Measurements from ENCODE around the gene NCBP2L. TPM values are rescaled to one million over a fixed set of nuclear protein-coding genes. Genes with fewer than 3 reads are reported as not detected.

Gene NCBP2L
- total and polyA plus RNA-seq, 2 experiments from 2014 or later = not detected

DNA sequence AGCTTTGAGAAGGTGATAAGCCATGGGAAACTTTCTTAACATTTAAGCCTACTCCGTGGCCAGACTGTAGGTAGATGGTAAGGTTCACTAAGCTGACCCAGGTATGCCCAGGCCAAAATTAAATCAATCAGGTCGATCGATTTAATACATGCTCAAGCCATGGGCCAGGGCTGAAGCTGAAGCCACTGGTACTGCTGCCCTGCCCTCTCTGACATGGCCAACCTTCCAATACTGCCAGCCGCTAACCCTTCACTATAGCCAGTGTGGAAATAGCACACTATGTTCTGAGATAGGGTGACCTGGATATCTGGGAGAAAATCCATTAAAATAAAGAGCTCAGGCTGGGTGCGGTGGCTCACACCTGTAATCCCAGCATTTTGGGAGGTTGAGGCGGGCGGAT, 33.5 kb upstream of the NCBP2L start:
- Histone ChIP-seq H3K79me2 (replicated peaks; ENCODE audit: insufficient read depth) (no peaks in the 10 kb centered on the region), H3F3A (replicated peaks; ENCODE audit: low read depth) (no peaks in the 10 kb centered on the region), H3K27ac (ENCODE audit: low read depth) (no peak overlapping the region), H3K27me3 (ENCODE audit: insufficient read depth) (no peaks in the 10 kb centered on the region), H3K4me1 (ENCODE audit: insufficient read depth) (peaks cover 8% of the 10 kb centered on the region; the same call in 1 of the 2 replicates), H3K36me3 (ENCODE audit: insufficient read depth) (no peaks in the 10 kb centered on the region), H3K4me3 (no peak overlapping the region), H3K4me2 (no peak overlapping the region), H4K20me1 (replicated peaks; ENCODE audit: insufficient read depth) (no peaks in the 10 kb centered on the region), H2AFZ (no peak overlapping the region), H3K9me2 (ENCODE audit: insufficient read depth) (no peaks in the 10 kb centered on the region)
- TF ChIP-seq, protein P1, sequence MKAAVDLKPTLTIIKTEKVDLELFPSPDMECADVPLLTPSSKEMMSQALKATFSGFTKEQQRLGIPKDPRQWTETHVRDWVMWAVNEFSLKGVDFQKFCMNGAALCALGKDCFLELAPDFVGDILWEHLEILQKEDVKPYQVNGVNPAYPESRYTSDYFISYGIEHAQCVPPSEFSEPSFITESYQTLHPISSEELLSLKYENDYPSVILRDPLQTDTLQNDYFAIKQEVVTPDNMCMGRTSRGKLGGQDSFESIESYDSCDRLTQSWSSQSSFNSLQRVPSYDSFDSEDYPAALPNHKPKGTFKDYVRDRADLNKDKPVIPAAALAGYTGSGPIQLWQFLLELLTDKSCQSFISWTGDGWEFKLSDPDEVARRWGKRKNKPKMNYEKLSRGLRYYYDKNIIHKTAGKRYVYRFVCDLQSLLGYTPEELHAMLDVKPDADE (IDR thresholded peaks at IDR 0.05) = no peak
- TF ChIP-seq JUNB (IDR thresholded peaks at IDR 0.05; ENCODE audit: unreplicated experiment) = no peak
- H3K9me3 Mint-ChIP-seq = no peaks in the 10 kb centered on the region
- H3K36me3 Mint-ChIP-seq (ENCODE audit: low read depth) = no peaks in the 10 kb centered on the region
- peaks cover 15% of the 10 kb centered on the region for H3K4me1 Mint-ChIP-seq
- H3K4me3 Mint-ChIP-seq = no peak overlapping the region
- H3K27me3 Mint-ChIP-seq (ENCODE audit: insufficient read depth, low read depth, poor library complexity) = peaks cover 6% of the 10 kb centered on the region
- no peak for DNase-seq (ENCODE audit: low spot score)
- ATAC-seq = no peak
- H3K27ac Mint-ChIP-seq = no peak overlapping the region

DNA sequence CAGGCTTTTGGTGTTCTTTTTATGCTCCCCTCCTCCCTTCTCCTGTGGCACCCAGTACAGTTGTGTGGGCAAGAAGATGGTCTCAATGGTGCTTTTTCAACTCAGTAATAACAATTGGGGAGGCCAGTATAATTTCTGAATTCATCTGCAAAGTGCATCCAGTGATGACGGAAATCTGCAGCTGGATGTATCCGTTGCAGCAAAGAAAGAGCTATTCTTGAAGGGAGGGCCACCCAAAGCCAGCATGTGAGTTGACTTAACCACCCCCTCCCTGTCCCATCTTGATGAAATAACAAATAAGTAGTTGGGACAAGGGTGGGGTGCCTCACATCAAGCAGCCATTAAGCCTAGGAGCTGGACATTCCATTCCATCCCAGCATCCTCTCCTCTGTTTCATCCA, 32.7 kb upstream of the NCBP2L start:
- H3K4me2 ChIP-seq = no peak overlapping the region
- Mint-ChIP-seq H3K27ac (no peak overlapping the region), H3K27me3 (ENCODE audit: insufficient read depth, low read depth, poor library complexity) (peaks cover 7% of the 10 kb centered on the region), H3K4me1 (peaks cover 16% of the 10 kb centered on the region), H3K9me3 (no peaks in the 10 kb centered on the region), H3K36me3 (ENCODE audit: low read depth) (no peaks in the 10 kb centered on the region), H3K4me3 (no peak overlapping the region)
- ATAC-seq (no peak), DNase-seq (ENCODE audit: low spot score) (no peak)
- H3K27ac ChIP-seq (ENCODE audit: low read depth) = no peak overlapping the region
- no peak overlapping the region for H3K4me3 ChIP-seq
- H3K4me1 ChIP-seq (ENCODE audit: insufficient read depth) = peaks cover 8% of the 10 kb centered on the region; the same call in 1 of the 2 replicates
- H2AFZ ChIP-seq = no peak overlapping the region
- no peaks in the 10 kb centered on the region for H4K20me1 ChIP-seq (replicated peaks; ENCODE audit: insufficient read depth)
- H3K79me2 ChIP-seq (replicated peaks; ENCODE audit: insufficient read depth) = no peaks in the 10 kb centered on the region
- no peaks in the 10 kb centered on the region for H3K36me3 ChIP-seq (ENCODE audit: insufficient read depth)
- H3F3A ChIP-seq (replicated peaks; ENCODE audit: low read depth) = no peaks in the 10 kb centered on the region
- H3K9me2 ChIP-seq (ENCODE audit: insufficient read depth) = no peaks in the 10 kb centered on the region
- no peaks in the 10 kb centered on the region for H3K27me3 ChIP-seq (ENCODE audit: insufficient read depth)
- TF ChIP-seq JUNB (IDR thresholded peaks at IDR 0.05; ENCODE audit: unreplicated experiment) (no peak), ZNF331 (CRISPR knock-in tag; IDR thresholded peaks at IDR 0.05; ENCODE audit: low read depth) (no peak), EZH2 (IDR thresholded peaks at IDR 0.05; ENCODE audit: low read depth, unreplicated experiment) (no peak), ZNF114 (CRISPR knock-in tag; IDR thresholded peaks at IDR 0.05) (no peak), EZH2phosphoT487 (IDR thresholded peaks at IDR 0.05; ENCODE audit: unreplicated experiment) (no peak), POLR2AphosphoS5 (IDR thresholded peaks at IDR 0.05; ENCODE audit: low read depth) (no peak), NANOG (IDR thresholded peaks at IDR 0.05; ENCODE audit: borderline replicate concordance) (no peak), STAT1 (IDR thresholded peaks at IDR 0.05; ENCODE audit: unreplicated experiment) (no peak), CREB1 (CRISPR knock-in tag; IDR thresholded peaks at IDR 0.05; ENCODE audit: low read depth) (no peak)
- TF ChIP-seq, protein P2, sequence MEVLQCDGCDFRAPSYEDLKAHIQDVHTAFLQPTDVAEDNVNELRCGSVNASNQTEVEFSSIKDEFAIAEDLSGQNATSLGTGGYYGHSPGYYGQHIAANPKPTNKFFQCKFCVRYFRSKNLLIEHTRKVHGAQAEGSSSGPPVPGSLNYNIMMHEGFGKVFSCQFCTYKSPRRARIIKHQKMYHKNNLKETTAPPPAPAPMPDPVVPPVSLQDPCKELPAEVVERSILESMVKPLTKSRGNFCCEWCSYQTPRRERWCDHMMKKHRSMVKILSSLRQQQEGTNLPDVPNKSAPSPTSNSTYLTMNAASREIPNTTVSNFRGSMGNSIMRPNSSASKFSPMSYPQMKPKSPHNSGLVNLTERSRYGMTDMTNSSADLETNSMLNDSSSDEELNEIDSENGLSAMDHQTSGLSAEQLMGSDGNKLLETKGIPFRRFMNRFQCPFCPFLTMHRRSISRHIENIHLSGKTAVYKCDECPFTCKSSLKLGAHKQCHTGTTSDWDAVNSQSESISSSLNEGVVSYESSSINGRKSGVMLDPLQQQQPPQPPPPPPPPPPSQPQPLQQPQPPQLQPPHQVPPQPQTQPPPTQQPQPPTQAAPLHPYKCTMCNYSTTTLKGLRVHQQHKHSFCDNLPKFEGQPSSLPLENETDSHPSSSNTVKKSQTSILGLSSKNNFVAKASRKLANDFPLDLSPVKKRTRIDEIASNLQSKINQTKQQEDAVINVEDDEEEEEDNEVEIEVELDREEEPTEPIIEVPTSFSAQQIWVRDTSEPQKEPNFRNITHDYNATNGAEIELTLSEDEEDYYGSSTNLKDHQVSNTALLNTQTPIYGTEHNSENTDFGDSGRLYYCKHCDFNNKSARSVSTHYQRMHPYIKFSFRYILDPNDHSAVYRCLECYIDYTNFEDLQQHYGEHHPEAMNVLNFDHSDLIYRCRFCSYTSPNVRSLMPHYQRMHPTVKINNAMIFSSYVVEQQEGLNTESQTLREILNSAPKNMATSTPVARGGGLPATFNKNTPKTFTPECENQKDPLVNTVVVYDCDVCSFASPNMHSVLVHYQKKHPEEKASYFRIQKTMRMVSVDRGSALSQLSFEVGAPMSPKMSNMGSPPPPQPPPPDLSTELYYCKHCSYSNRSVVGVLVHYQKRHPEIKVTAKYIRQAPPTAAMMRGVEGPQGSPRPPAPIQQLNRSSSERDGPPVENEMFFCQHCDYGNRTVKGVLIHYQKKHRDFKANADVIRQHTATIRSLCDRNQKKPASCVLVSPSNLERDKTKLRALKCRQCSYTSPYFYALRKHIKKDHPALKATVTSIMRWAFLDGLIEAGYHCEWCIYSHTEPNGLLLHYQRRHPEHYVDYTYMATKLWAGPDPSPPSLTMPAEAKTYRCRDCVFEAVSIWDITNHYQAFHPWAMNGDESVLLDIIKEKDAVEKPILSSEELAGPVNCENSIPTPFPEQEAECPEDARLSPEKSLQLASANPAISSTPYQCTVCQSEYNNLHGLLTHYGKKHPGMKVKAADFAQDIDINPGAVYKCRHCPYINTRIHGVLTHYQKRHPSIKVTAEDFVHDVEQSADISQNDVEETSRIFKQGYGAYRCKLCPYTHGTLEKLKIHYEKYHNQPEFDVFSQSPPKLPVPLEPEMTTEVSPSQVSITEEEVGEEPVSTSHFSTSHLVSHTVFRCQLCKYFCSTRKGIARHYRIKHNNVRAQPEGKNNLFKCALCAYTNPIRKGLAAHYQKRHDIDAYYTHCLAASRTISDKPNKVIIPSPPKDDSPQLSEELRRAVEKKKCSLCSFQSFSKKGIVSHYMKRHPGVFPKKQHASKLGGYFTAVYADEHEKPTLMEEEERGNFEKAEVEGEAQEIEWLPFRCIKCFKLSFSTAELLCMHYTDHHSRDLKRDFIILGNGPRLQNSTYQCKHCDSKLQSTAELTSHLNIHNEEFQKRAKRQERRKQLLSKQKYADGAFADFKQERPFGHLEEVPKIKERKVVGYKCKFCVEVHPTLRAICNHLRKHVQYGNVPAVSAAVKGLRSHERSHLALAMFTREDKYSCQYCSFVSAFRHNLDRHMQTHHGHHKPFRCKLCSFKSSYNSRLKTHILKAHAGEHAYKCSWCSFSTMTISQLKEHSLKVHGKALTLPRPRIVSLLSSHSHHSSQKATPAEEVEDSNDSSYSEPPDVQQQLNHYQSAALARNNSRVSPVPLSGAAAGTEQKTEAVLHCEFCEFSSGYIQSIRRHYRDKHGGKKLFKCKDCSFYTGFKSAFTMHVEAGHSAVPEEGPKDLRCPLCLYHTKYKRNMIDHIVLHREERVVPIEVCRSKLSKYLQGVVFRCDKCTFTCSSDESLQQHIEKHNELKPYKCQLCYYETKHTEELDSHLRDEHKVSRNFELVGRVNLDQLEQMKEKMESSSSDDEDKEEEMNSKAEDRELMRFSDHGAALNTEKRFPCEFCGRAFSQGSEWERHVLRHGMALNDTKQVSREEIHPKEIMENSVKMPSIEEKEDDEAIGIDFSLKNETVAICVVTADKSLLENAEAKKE (CRISPR knock-in tag; IDR thresholded peaks at IDR 0.05) = no peak
- TF ChIP-seq, protein P1 (IDR thresholded peaks at IDR 0.05) = no peak
- TF ChIP-seq, protein P3, sequence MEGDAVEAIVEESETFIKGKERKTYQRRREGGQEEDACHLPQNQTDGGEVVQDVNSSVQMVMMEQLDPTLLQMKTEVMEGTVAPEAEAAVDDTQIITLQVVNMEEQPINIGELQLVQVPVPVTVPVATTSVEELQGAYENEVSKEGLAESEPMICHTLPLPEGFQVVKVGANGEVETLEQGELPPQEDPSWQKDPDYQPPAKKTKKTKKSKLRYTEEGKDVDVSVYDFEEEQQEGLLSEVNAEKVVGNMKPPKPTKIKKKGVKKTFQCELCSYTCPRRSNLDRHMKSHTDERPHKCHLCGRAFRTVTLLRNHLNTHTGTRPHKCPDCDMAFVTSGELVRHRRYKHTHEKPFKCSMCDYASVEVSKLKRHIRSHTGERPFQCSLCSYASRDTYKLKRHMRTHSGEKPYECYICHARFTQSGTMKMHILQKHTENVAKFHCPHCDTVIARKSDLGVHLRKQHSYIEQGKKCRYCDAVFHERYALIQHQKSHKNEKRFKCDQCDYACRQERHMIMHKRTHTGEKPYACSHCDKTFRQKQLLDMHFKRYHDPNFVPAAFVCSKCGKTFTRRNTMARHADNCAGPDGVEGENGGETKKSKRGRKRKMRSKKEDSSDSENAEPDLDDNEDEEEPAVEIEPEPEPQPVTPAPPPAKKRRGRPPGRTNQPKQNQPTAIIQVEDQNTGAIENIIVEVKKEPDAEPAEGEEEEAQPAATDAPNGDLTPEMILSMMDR (conservative IDR thresholded peaks at IDR 0.05; ENCODE audit: low read depth in 2 of 2) = no peak

All from GM23338 (cell line).